GM12878 (cell line): ENCODE results near the gene RIPOR3. TPM values are rescaled to one million over a fixed set of nuclear protein-coding genes. Genes with fewer than 3 reads are reported as not detected.

Source experiments
- ATAC-seq: fragments of 200-7000 bp; cut with Tn5 transposase; 3 replicates; pipeline ENCODE4 v1.9.1; 2020; ENCODE audit warnings: mild to moderate bottlenecking, moderate library complexity
- BruUV-seq: library from RNA; stranded (reverse); fragments of 400-500 nt; replicated peaks from 2 replicates; lab custom pipeline; 2021; lab: Mats Ljungman, UMichigan
- CTCF ChIA-PET: fragments of 300-600 bp; sonication (Branson Sonifier 250); formaldehyde crosslinking; extraction: SDS; loops from one replicate; lab custom pipeline; 2021; ENCODE audit warnings: inconsistent platforms; lab: Yijun Ruan, JAX
- POLR2A ChIA-PET: fragments of 350-600 bp; formaldehyde crosslinking; extraction: SDS; loops from one replicate; lab custom pipeline; 2021; ENCODE audit warnings: inconsistent platforms; lab: Charles Lee
- RAD21 ChIA-PET: fragments of 300-600 bp; sonication (Branson Sonifier 250); formaldehyde crosslinking; loops from one replicate; lab custom pipeline; 2023; ENCODE audit warnings: antibody characterized with exemption; ENCODE audit not compliant: unreplicated experiment; lab: Charles Lee
- SMC1A ChIA-PET: fragments of 300-600 bp; sonication (Branson Sonifier 250); formaldehyde crosslinking; loops from one replicate; lab custom pipeline; 2023; ENCODE audit not compliant: unreplicated experiment, uncharacterized antibody; lab: Charles Lee
- DNase-seq: peaks from one replicate; pipeline ENCODE4 v3.0.0-alpha.2; 2011; ENCODE audit warnings: low read depth, low spot score
- FAIRE-seq: peaks from 3 replicates; lab custom pipeline; 2011; peaks lifted over from hg19 to GRCh38; lab: Jason Lieb, UNC
- H2AFZ ChIP-seq: 2 replicates; pipeline ENCODE4 v1.6.0; 2011; ENCODE audit warnings: low read depth, low read length, control low read depth; ENCODE audit not compliant: control insufficient read depth
- H3K27ac ChIP-seq: 2 replicates; pipeline ENCODE4 v1.5.1; 2011; ENCODE audit warnings: control low read depth; ENCODE audit not compliant: control insufficient read depth, insufficient read depth
- H3K27me3 ChIP-seq, 2 experiments: replicated peaks in 1 of 2; 2 replicates each; pipeline versions ENCODE4 v1.6.0 to v1.6.1; 2011; ENCODE audit warnings: low read length in 1 of 2; ENCODE audit not compliant: control insufficient read depth in 2 of 2, insufficient read depth in 2 of 2
- H3K36me3 ChIP-seq, 2 experiments: 2 replicates each; pipeline ENCODE4 v1.5.1; 2011; ENCODE audit warnings: low read length in 1 of 2; ENCODE audit not compliant: control insufficient read depth in 2 of 2, insufficient read depth in 2 of 2
- H3K4me1 ChIP-seq: 2 replicates; pipeline ENCODE4 v1.6.1; 2011; ENCODE audit warnings: mild to moderate bottlenecking, low read length, moderate library complexity, mixed read lengths; ENCODE audit not compliant: control insufficient read depth, insufficient read depth
- H3K4me2 ChIP-seq: 2 replicates; pipeline ENCODE4 v1.6.0; 2011; ENCODE audit warnings: control low read depth; ENCODE audit not compliant: control insufficient read depth, insufficient read depth
- H3K4me3 ChIP-seq: fragments of 200-600 bp; sonication (generic); 2 replicates; pipeline ENCODE4 v1.5.1; 2016
- H3K79me2 ChIP-seq: 2 replicates; pipeline ENCODE4 v1.6.0; 2011; ENCODE audit warnings: low read length; ENCODE audit not compliant: control insufficient read depth, insufficient read depth
- H3K9ac ChIP-seq: 2 replicates; pipeline ENCODE4 v1.8.0; 2011; ENCODE audit warnings: low read length, control low read depth, mixed read lengths; ENCODE audit not compliant: control insufficient read depth, insufficient read depth
- H3K9me3 ChIP-seq: replicated peaks from 3 replicates; pipeline ENCODE4 v1.5.1; 2011; ENCODE audit warnings: mild to moderate bottlenecking, low read length; ENCODE audit not compliant: control insufficient read depth, insufficient read depth
- H4K20me1 ChIP-seq: 2 replicates; pipeline ENCODE4 v1.6.0; 2011; ENCODE audit not compliant: control insufficient read depth, insufficient read depth
- CBFB ChIP-seq: IDR thresholded peaks from 2 replicates; pipeline ENCODE4 v1.6.1; 2016; ENCODE audit warnings: antibody characterized with exemption, low read depth
- FOXM1 ChIP-seq: IDR thresholded peaks from 2 replicates; pipeline ENCODE4 v1.6.1; 2012; ENCODE audit warnings: low read depth, mild to moderate bottlenecking, inconsistent platforms, low read length, moderate library complexity
- GABPA ChIP-seq: IDR thresholded peaks from 2 replicates; pipeline ENCODE4 v1.6.1; 2014; ENCODE audit warnings: antibody characterized with exemption, low read depth, mild to moderate bottlenecking, inconsistent platforms
- IKZF2 ChIP-seq, 2 experiments: fragments of 450-650 bp; IDR thresholded peaks; 2 replicates each; pipeline ENCODE4 v1.6.1; 2017; ENCODE audit warnings: mild to moderate bottlenecking in 2 of 2, moderate library complexity in 2 of 2
- LARP7 ChIP-seq: fragments of 450-650 bp; IDR thresholded peaks from 2 replicates; pipeline ENCODE4 v1.6.1; 2017; ENCODE audit warnings: mild to moderate bottlenecking
- MTA2 ChIP-seq: fragments of 450-650 bp; IDR thresholded peaks from 2 replicates; pipeline ENCODE4 v1.6.1; 2016; ENCODE audit warnings: low read depth, mild to moderate bottlenecking, moderate library complexity
- RBBP5 ChIP-seq: fragments of 200-600 bp; sonication (generic); conservative IDR thresholded peaks from 2 replicates; pipeline ENCODE4 v1.6.1; 2016
- SP1 ChIP-seq: IDR thresholded peaks from one replicate; pipeline ENCODE4 v1.6.1; 2011; ENCODE audit warnings: low read depth, low read length
- SRF ChIP-seq, 2 experiments: IDR thresholded peaks; 2 replicates each; pipeline ENCODE4 v1.6.1; 2011; ENCODE audit warnings: low read depth in 2 of 2, low read length in 2 of 2, mild to moderate bottlenecking in 1 of 2, moderate library complexity in 1 of 2
- TAF1 ChIP-seq: IDR thresholded peaks from 2 replicates; pipeline ENCODE4 v1.6.1; 2011; ENCODE audit warnings: mild to moderate bottlenecking, low read depth, low read length, borderline replicate concordance
- ZNF24 ChIP-seq: fragments of 450-650 bp; IDR thresholded peaks from 2 replicates; pipeline ENCODE4 v1.6.1; 2017; ENCODE audit warnings: antibody characterized with exemption, mild to moderate bottlenecking
- ZZZ3 ChIP-seq: IDR thresholded peaks from 2 replicates; pipeline ENCODE4 v1.6.1; 2011; ENCODE audit warnings: low read depth; ENCODE audit not compliant: control insufficient read depth, insufficient read length
- WGBS: methylation state at CpG from one replicate; pipeline ENCODE4 v1.1.6; 2016; ENCODE audit warnings: low lambda C conversion rate; ENCODE audit not compliant: insufficient replicate concordance, insufficient coverage; ENCODE audit errors: missing lambda C conversion rate; 5-methylcytosine and 5-hydroxymethylcytosine counted together
- in situ Hi-C: fragments of 300-500 bp; cut with MboI; formaldehyde crosslinking; loops from 9 replicates; pipeline ENCODE4 v1.14.3; 2018; ENCODE audit warnings: mixed read lengths
- intact Hi-C: fragments of 100-400 bp; cut with micrococcal nuclease; formaldehyde crosslinking; loops from one replicate; pipeline ENCODE4 v1.14.2; 2022; ENCODE audit not compliant: unreplicated experiment
- polyA plus RNA-seq, 11 experiments: library from polyadenylated mRNA; depleted of rRNA in 4 of 11; unstranded in 6 of 11; stranded (reverse) in 5 of 11; fragments of >200 nt; fragmentation: Nextera tagmentation in 4 of 11; fragmentation: Illumina TruSeq in 1 of 11; extraction: Ambion mirVana in 4 of 11; extraction: Trizol in 1 of 11; gene quantifications; 1 replicate in 1 of 11; 2 replicates in 10 of 11; pipeline versions ENCODE4 v1.2.1 to v1.2.3, GENCODE V29; 2011 to 2016; ENCODE audit warnings: inconsistent platforms in 2 of 11, missing spikeins in 2 of 11, low read depth in 1 of 11
- total RNA-seq, 4 experiments: library from RNA; depleted of rRNA in 3 of 4; stranded (reverse); fragments of >200 nt in 3 of 4; fragmentation: Illumina TruSeq in 1 of 4; extraction: Trizol in 1 of 4; gene quantifications; 2 replicates each; pipeline versions ENCODE4 v1.2.1 to v1.2.3, GENCODE V29; 2013 to 2021
- TF ChIP-seq, protein P1 (sequence below): fragments of 450-650 bp; IDR thresholded peaks from 2 replicates; pipeline ENCODE4 v1.6.1; 2017; ENCODE audit warnings: borderline replicate concordance

Gene RIPOR3
- total and polyA plus RNA-seq, 10 of the 15 experiments (the other 5 are each of a cell fraction or from before 2014, with no cell fraction given), result 0.04 to 0.55 (median 0.12) TPM; not detected in 6

DNA sequence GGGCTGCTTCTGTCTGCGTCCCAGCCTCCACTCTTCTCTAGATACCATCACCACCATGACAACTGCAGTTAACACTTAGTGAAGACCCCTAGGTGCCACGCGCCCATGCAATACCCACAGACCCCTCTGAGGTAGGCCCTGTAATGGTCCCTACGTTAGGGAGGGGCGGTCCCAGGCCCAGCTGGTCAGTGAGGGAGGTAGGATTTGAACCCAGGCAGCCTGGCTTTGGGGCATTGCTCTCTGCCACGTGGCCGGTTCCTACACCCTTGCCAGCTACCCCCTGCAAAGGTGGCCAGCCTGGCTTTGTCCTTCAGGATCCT lies 18.2 kb downstream of the RIPOR3 start:
- in situ Hi-C loops, result no loop called here

DNA sequence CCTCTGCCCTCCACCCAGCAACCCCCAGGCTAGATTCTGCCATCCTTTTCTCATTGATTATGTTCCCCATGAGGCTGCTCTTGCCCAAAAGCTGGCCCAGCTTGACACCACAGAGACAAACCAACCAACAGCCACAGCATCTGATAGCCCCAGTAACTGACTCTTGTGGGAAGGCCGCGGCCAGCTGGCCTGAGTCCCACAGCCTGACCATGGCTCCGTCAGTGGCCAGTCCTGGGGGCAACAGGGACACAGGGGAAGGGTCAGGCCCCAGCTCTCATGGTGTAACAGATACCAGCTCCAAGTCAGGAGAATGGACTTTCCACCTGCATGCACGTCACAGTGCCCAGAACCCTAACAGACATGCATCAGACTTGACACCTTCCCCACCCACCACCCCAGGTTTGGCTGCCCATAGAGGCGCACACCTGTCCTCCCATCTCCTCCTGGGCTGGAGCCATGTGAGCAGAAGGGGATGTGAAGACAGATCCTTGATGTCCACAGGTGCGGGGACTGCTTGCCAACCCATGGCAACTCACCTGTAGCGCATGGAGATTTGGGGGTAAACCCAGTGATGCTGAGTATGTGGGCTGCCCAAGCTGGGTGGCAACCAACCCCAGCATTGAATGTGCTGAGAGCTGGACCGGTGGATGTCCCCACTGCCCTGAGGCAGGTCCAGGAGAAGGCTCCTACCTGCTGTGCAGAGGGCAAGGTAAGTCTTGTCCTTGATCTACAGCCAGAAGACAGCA lies 18.8 kb downstream of the RIPOR3 start:
- POLR2A ChIA-PET, result no interaction called here
- H2AFZ ChIP-seq, result no peak overlapping the region
- no peaks in the 10 kb centered on the region for H3K79me2 ChIP-seq
- WGBS, result 57% methylated on average over 8 of the region's 8 CpGs
- in situ Hi-C loops, result no loop called here
- intact Hi-C loops, result no loop called here
- CTCF ChIA-PET, result no interaction called here
- FAIRE-seq (no peak), ATAC-seq (no peak), DNase-seq (no peak)
- no TSS peak for BruUV-seq
- SMC1A ChIA-PET, result no interaction called here
- H3K9me3 ChIP-seq, result no peaks in the 10 kb centered on the region
- no peaks in the 10 kb centered on the region for H3K36me3 ChIP-seq
- H3K4me3 ChIP-seq, result no peak overlapping the region
- H3K9ac ChIP-seq, result no peak overlapping the region
- no peaks in the 10 kb centered on the region for H4K20me1 ChIP-seq
- RAD21 ChIA-PET, result no interaction called here
- peaks cover 0 to 5% of the 10 kb centered on the region in 2 experiments; a peak in 2 of 4 replicates for H3K27me3 ChIP-seq
- H3K4me1 ChIP-seq, result no peaks in the 10 kb centered on the region
- TF ChIP-seq ZNF24 (no peak), SP1 (no peak), MTA2 (no peak), TAF1 (no peak), GABPA (no peak), SRF (IDR thresholded peaks at IDR 0.05; ENCODE audit: low read depth in 2 of 2, low read length in 2 of 2) (no peak), LARP7 (no peak), CBFB (no peak), RBBP5 (no peak), ZZZ3 (no peak), IKZF2 (IDR thresholded peaks at IDR 0.05) (no peak), FOXM1 (no peak)
- TF ChIP-seq, protein P1, sequence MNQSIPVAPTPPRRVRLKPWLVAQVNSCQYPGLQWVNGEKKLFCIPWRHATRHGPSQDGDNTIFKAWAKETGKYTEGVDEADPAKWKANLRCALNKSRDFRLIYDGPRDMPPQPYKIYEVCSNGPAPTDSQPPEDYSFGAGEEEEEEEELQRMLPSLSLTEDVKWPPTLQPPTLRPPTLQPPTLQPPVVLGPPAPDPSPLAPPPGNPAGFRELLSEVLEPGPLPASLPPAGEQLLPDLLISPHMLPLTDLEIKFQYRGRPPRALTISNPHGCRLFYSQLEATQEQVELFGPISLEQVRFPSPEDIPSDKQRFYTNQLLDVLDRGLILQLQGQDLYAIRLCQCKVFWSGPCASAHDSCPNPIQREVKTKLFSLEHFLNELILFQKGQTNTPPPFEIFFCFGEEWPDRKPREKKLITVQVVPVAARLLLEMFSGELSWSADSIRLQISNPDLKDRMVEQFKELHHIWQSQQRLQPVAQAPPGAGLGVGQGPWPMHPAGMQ, result no peak
- H3K27ac ChIP-seq, result no peak overlapping the region
- no peak overlapping the region for H3K4me2 ChIP-seq

More for the DNA sequence above, 18.2 kb downstream of the RIPOR3 start:
- SMC1A ChIA-PET, result no interaction called here
- no peaks in the 10 kb centered on the region for H3K9me3 ChIP-seq
- RAD21 ChIA-PET, result no interaction called here
- no peaks in the 10 kb centered on the region for H3K79me2 ChIP-seq
- no peaks in the 10 kb centered on the region for H3K4me1 ChIP-seq
- POLR2A ChIA-PET, result no interaction called here
- no peak overlapping the region for H3K9ac ChIP-seq
- H3K27me3 ChIP-seq, result peaks cover 0 to 5% of the 10 kb centered on the region in 2 experiments; a peak in 2 of 4 replicates
- H3K27ac ChIP-seq, result no peak overlapping the region
- no peak overlapping the region for H3K4me3 ChIP-seq
- DNase-seq (no peak), ATAC-seq (no peak)
- no peaks in the 10 kb centered on the region for H3K36me3 ChIP-seq
- CTCF ChIA-PET, result no interaction called here
- no peaks in the 10 kb centered on the region for H4K20me1 ChIP-seq
- 35% methylated on average over 7 of the region's 7 CpGs for WGBS
- H2AFZ ChIP-seq, result no peak overlapping the region
- TF ChIP-seq RBBP5, result no peak
- TF ChIP-seq, protein P1, result no peak
- TF ChIP-seq, all 136 proteins: peak for 0
- BruUV-seq, result no TSS peak
- FAIRE-seq, result no peak
- intact Hi-C loops, result no loop called here
- no peak overlapping the region for H3K4me2 ChIP-seq
